GM12874 (cell line): ENCODE data around the gene PTPRM.

Source experiments
- TF ChIP-seq, protein P1 (sequence below): IDR thresholded peaks from 2 replicates; pipeline ENCODE4 v1.5.1; 2011; ENCODE audit warnings: low read depth, mild to moderate bottlenecking, control low read depth, low read length, moderate library complexity; ENCODE audit not compliant: insufficient read depth

Gene PTPRM

GRCh38 chr18:7737550-7737949 lies 170.4 kb downstream of the PTPRM start:
- TF ChIP-seq, protein P1, sequence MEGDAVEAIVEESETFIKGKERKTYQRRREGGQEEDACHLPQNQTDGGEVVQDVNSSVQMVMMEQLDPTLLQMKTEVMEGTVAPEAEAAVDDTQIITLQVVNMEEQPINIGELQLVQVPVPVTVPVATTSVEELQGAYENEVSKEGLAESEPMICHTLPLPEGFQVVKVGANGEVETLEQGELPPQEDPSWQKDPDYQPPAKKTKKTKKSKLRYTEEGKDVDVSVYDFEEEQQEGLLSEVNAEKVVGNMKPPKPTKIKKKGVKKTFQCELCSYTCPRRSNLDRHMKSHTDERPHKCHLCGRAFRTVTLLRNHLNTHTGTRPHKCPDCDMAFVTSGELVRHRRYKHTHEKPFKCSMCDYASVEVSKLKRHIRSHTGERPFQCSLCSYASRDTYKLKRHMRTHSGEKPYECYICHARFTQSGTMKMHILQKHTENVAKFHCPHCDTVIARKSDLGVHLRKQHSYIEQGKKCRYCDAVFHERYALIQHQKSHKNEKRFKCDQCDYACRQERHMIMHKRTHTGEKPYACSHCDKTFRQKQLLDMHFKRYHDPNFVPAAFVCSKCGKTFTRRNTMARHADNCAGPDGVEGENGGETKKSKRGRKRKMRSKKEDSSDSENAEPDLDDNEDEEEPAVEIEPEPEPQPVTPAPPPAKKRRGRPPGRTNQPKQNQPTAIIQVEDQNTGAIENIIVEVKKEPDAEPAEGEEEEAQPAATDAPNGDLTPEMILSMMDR, result no peak

- TF ChIP-seq, protein P1, result no peak
Measured at GRCh38 chr18:7740821-7741220, 173.7 kb downstream of the PTPRM start.

- TF ChIP-seq, protein P1, result no peak
Measured at GRCh38 chr18:7741640-7742039, 174.5 kb downstream of the PTPRM start.

- TF ChIP-seq, protein P1, result no peak
Measured at GRCh38 chr18:7742224-7742623, 175.1 kb downstream of the PTPRM start.

GRCh38 chr18:7743256-7743655 lies 176.1 kb downstream of the PTPRM start:
- TF ChIP-seq, protein P1, result no peak

DNA sequence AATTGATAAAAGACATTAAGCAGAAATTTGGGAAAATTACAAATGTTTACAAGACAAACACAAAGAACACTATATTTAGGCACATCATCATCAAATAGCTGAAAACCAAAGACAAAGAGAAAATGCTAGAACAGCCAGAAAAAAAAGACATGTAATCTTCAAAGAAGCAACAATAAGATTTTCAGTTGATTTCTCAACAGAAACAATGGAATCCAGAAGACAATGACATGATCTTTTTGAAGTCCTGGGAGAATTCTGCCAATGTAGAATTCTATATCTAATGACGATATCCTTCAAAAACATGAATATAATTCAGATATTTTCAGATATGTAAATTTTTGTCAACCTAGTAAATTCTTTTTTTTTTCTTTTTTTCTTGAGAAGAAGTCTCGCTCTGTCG lies 179.0 kb downstream of the PTPRM start:
- TF ChIP-seq, protein P1, result no peak

GRCh38 chr18:7748251-7749007 lies 181.3 kb downstream of the PTPRM start:
- TF ChIP-seq, protein P1, result no peak
